Spleen (tissue), 7 donors: ENCODE measurements around the gene FLOT2.

Experiments used
- CTCF ChIP-seq, 11 experiments: fragments of 200-600 bp in 7 of 11; fragments of 450-650 bp in 4 of 11; sonication (generic) in 4 of 11; IDR thresholded peaks in 8 of 11; conservative IDR thresholded peaks in 3 of 11; 1 replicate in 7 of 11; 2 replicates in 4 of 11; pipeline versions ENCODE4 v1.4.0 to v1.8.0; 2016 to 2021; ENCODE audit warnings: antibody characterized with exemption in 11 of 11, inconsistent platforms in 4 of 11, mild to moderate bottlenecking in 1 of 11
- POLR2A ChIP-seq, 3 donors: fragments of 450-650 bp; IDR thresholded peaks; one replicate each; pipeline ENCODE4 v1.5.1; 2017; ENCODE audit warnings: antibody characterized with exemption in 3 of 3, mild to moderate bottlenecking in 1 of 3
- donor health status: DM: no; HTN: no; CAD: no; lungs with moderate emphysema.
- donor health status: DM: no; HTN: no; CAD: no.
- donor health status: DM: no; HTN: no; CAD: no.

DNA sequence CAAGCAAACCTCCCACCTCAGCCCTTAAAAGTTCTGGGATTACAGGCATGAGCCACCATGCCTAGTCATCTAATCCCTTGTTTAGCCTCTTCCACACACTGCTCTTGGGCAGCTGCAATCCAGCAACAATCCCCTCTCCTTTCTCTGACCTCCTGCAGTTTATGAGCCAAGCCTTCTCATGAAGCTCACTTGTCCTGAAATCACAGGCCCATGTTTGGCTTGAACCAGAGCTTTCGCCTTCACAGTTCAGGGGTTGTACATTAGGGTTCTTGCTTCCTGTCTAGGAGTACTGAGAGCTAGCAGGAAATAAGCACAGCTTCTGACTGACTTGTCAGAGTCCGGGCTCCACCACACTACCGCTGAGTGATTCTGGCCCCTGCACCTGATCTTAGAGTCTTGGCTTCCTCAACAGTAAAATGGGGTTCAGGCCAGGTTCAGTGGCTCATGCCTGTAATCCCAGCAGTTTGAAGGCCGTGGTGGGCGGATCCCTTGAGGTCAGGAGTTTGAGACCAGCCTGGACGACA is 26.4 kb downstream of the FLOT2 start:
- TF ChIP-seq POLR2A (IDR thresholded peaks at IDR 0.05) (no peak), CTCF (IDR thresholded peaks at IDR 0.05 in 8 of 11, conservative IDR thresholded peaks at IDR 0.05 in 3 of 11) (no peak)
